K562 (cell line): ENCODE data around the gene PSD2. TPM values are rescaled to one million over a fixed set of nuclear protein-coding genes. Genes with fewer than 3 reads are reported as not detected.
A peak's percentile ranks its signal among the peaks of the same experiment; 100 is the strongest.

Source experiments
- ATAC-seq: fragments of 200-7000 bp; cut with Tn5 transposase; 3 replicates; pipeline ENCODE4 v1.9.1; 2020; ENCODE audit warnings: moderate library complexity
- BruUV-seq: library from RNA; stranded (reverse); fragments of 400-500 nt; replicated peaks from 2 replicates; lab custom pipeline; 2021; lab: Mats Ljungman, UMichigan
- CTCF ChIA-PET: fragments of 300-600 bp; formaldehyde crosslinking; extraction: SDS; loops from one replicate; lab custom pipeline; 2021; ENCODE audit warnings: low intra/inter-chr PET ratio; lab: Yijun Ruan, JAX
- POLR2A ChIA-PET: fragments of 300-600, 350-650 bp; sonication (Branson Sonifier 250); formaldehyde crosslinking; extraction: SDS; loops from one replicate; lab custom pipeline; 2021; ENCODE audit warnings: antibody characterized with exemption, inconsistent platforms; lab: Yijun Ruan, JAX
- DNase-seq, 4 experiments: peaks; one replicate each; pipeline versions ENCODE4 v3.0.0 to v3.0.0-alpha.2; 2011 to 2018; ENCODE audit warnings: low spot score in 3 of 4, mixed read lengths in 3 of 4; ENCODE audit errors: extremely low read depth in 1 of 4
- FAIRE-seq: peaks from 2 replicates; lab custom pipeline; 2011; peaks lifted over from hg19 to GRCh38; lab: Jason Lieb, UNC
- H2AFZ ChIP-seq: 2 replicates; pipeline ENCODE4 v1.6.0; 2011; ENCODE audit warnings: low read depth, low read length, control low read depth, inconsistent platforms
- H3K27ac ChIP-seq: fragments of 200-600 bp; 3 replicates; pipeline ENCODE4 v1.8.0; 2011; ENCODE audit warnings: low read depth, mild to moderate bottlenecking, control low read depth, inconsistent platforms, low read length, moderate library complexity, mixed read lengths; ENCODE audit errors: extremely low read depth
- H3K27me3 ChIP-seq, 2 experiments: fragments of 300-600 bp in 1 of 2; 2 replicates in 1 of 2; 3 replicates in 1 of 2; pipeline versions ENCODE4 v1.6.0 to v1.8.0; 2011; ENCODE audit warnings: inconsistent platforms in 2 of 2, low read length in 2 of 2, mild to moderate bottlenecking in 1 of 2, mixed read lengths in 1 of 2, moderate library complexity in 1 of 2; ENCODE audit not compliant: control insufficient read depth in 2 of 2, insufficient read depth in 2 of 2
- H3K36me3 ChIP-seq: fragments of 300-600 bp; 3 replicates; pipeline ENCODE4 v1.8.0; 2011; ENCODE audit warnings: mild to moderate bottlenecking, low read length, inconsistent platforms; ENCODE audit not compliant: control insufficient read depth, insufficient read depth
- H3K4me1 ChIP-seq, 2 experiments: fragments of 200-600 bp in 1 of 2; replicated peaks in 1 of 2; 2 replicates in 1 of 2; 3 replicates in 1 of 2; pipeline versions ENCODE4 v1.5.1 to v1.8.0; 2011; ENCODE audit warnings: inconsistent platforms in 2 of 2, low read length in 2 of 2, mild to moderate bottlenecking in 1 of 2, mixed read lengths in 1 of 2, moderate library complexity in 1 of 2; ENCODE audit not compliant: control insufficient read depth in 2 of 2, insufficient read depth in 2 of 2
- H3K4me2 ChIP-seq: 2 replicates; pipeline ENCODE4 v1.6.1; 2011; ENCODE audit warnings: low read length, control low read depth, inconsistent platforms, mixed read lengths; ENCODE audit not compliant: insufficient read depth
- H3K4me3 ChIP-seq: fragments of 200-600 bp; sonication (generic), shearing (Covaris generic); 2 replicates; pipeline ENCODE4 v1.5.1; 2016; ENCODE audit warnings: control low read depth, inconsistent platforms
- H3K79me2 ChIP-seq: fragments of 200-600 bp; 3 replicates; pipeline ENCODE4 v1.8.0; 2011; ENCODE audit warnings: low read length, inconsistent platforms; ENCODE audit not compliant: control insufficient read depth, insufficient read depth
- H3K9ac ChIP-seq, 2 experiments: 2 replicates each; pipeline versions ENCODE4 v1.6.0 to v1.6.1; 2011; ENCODE audit warnings: low read depth in 2 of 2, low read length in 2 of 2, control low read depth in 1 of 2, inconsistent platforms in 1 of 2, mild to moderate bottlenecking in 1 of 2, mixed read lengths in 1 of 2; ENCODE audit not compliant: insufficient read depth in 1 of 2
- H3K9me1 ChIP-seq: one replicate; pipeline ENCODE4 v1.6.0; 2011; ENCODE audit warnings: inconsistent platforms, mild to moderate bottlenecking, low read length, moderate library complexity; ENCODE audit not compliant: control insufficient read depth, insufficient read depth
- H3K9me3 ChIP-seq: replicated peaks from 2 replicates; pipeline ENCODE4 v1.5.1; 2011; ENCODE audit warnings: low read depth, low read length, inconsistent platforms; ENCODE audit not compliant: control insufficient read depth, insufficient read depth
- H4K20me1 ChIP-seq: replicated peaks from 2 replicates; pipeline ENCODE4 v1.6.1; 2011; ENCODE audit warnings: low read length, inconsistent platforms, mixed read lengths; ENCODE audit not compliant: control insufficient read depth, insufficient read depth
- HDAC3 ChIP-seq: fragments of 450-650 bp; IDR thresholded peaks from 2 replicates; pipeline ENCODE4 v1.6.1; 2018; ENCODE audit warnings: borderline replicate concordance, mild to moderate bottlenecking, moderate library complexity; ENCODE audit not compliant: partially characterized antibody
- JUND ChIP-seq, 2 experiments: IDR thresholded peaks; 2 replicates in 1 of 2; 3 replicates in 1 of 2; pipeline ENCODE4 v1.6.1; 2011; ENCODE audit warnings: borderline replicate concordance in 2 of 2, low read depth in 2 of 2, low read length in 2 of 2, improper control_type of control experiment in 1 of 2, missing biosample characterization in 1 of 2, missing genetic modification characterization in 1 of 2, missing genetic modification reagents in 1 of 2
- RBBP5 ChIP-seq: fragments of 200-600 bp; sonication (generic); IDR thresholded peaks from 2 replicates; pipeline ENCODE4 v1.6.1; 2012; ENCODE audit warnings: borderline replicate concordance, mild to moderate bottlenecking, low read length, control low read depth, inconsistent platforms; ENCODE audit not compliant: insufficient read depth, poor library complexity, severe bottlenecking
- TCF3 ChIP-seq: sonication (generic); formaldehyde crosslinking; IDR thresholded peaks from 2 replicates; pipeline ENCODE4 v1.4.0; 2020; ENCODE audit warnings: mild to moderate bottlenecking, missing genetic modification reagents
- WGBS: fragments of 100-300 bp; shearing (Covaris generic); methylation state at CpG from one replicate; pipeline ENCODE4 v1.1.6; 2016; ENCODE audit warnings: low coverage, mixed read lengths; ENCODE audit not compliant: insufficient coverage; ENCODE audit errors: missing lambda C conversion rate; 5-methylcytosine and 5-hydroxymethylcytosine counted together
- in situ Hi-C: fragments of 300-500 bp; cut with MboI; formaldehyde crosslinking; loops from 4 replicates; pipeline ENCODE4 v1.15.0; 2018; ENCODE audit warnings: inconsistent platforms, mixed read lengths
- intact Hi-C: fragments of 100-400 bp; cut with micrococcal nuclease; formaldehyde crosslinking; loops from 2 replicates; pipeline ENCODE4 v1.14.2; 2022
- polyA plus RNA-seq, 8 experiments: library from polyadenylated mRNA; depleted of rRNA in 4 of 8; stranded (reverse) in 5 of 8; unstranded in 3 of 8; fragments of >200 nt; fragmentation: Nextera tagmentation in 2 of 8; fragmentation: Illumina TruSeq in 1 of 8; extraction: Ambion mirVana in 2 of 8; extraction: Trizol in 1 of 8; gene quantifications; 2 replicates each; pipeline versions ENCODE4 v1.2.1 to v1.2.3, GENCODE V29; 2011 to 2014; ENCODE audit warnings: inconsistent platforms in 1 of 8, missing spikeins in 1 of 8
- total RNA-seq, 7 experiments: library from RNA; depleted of rRNA in 6 of 7; stranded (reverse); fragments of >200 nt in 6 of 7; fragmentation: Illumina TruSeq in 2 of 7; extraction: Trizol in 2 of 7; gene quantifications; 2 replicates each; pipeline versions ENCODE4 v1.2.1 to v1.2.3, GENCODE V29; 2011 to 2021; ENCODE audit warnings: low replicate concordance in 1 of 7
- TF ChIP-seq, protein P1 (sequence below): sonication (generic); formaldehyde crosslinking; IDR thresholded peaks from 2 replicates; pipeline ENCODE4 v1.9.0; 2022; ENCODE audit warnings: mild to moderate bottlenecking, missing genetic modification reagents

The PSD2 gene
- total and polyA plus RNA-seq, 9 of the 15 experiments (the other 6 are each of a cell fraction or from before 2014, with no cell fraction given) = 0.01 to 0.09 (median 0.04) TPM; not detected in 4

DNA sequence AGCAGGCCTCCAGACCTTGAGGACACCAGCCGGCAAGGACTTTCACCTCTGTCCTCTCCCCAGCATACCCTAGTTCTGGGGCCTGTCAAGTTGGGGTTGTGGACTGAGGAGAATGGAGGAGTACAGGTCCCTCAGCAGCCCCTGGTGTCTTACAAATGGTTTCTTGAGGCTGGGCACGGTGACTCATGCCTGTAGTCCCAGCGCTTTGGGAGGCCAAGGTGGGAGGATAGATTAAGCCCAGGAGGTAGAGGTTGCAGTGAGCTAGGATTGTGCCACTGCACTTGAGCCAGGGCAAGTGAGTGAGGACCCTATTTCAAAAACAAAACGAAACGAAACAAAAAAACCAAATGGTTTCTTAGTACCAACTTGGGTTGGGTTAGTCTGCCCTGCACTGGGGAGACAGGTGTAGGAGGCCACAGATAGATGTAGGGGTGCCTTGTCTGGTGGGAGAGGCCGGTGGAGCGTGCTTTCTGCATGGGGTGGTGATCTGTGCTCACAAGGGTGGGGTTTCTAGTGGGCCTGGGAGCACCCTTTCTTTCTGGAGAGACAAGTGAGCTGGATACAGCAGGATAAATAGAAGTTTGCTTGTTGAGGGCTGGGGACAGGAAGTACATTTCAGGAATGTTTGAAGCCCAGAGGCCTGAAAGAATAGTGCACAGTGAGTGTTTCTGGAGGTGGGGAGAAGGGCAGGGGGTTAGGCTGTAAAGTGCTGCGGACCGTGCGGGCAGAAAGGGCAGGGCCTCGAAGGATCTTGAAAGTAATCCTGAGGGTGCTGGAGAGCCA lies 37.7 kb upstream of the PSD2 start (continued):
- TF ChIP-seq RBBP5 = peak; percentile 8
- TF ChIP-seq JUND (IDR thresholded peaks at IDR 0.05; ENCODE audit: borderline replicate concordance, low read depth, low read length) = peak; percentile 68
- TF ChIP-seq JUND (tag; IDR thresholded peaks at IDR 0.05; ENCODE audit: borderline replicate concordance, low read depth, low read length) = 0 out of 3 replicates have a peak, but pooled peaks have one; percentile 30
- 0 out of 2 replicates have a peak, but pooled peaks have one; percentile 27 for TF ChIP-seq TCF3 (CRISPR knock-in tag)

DNA sequence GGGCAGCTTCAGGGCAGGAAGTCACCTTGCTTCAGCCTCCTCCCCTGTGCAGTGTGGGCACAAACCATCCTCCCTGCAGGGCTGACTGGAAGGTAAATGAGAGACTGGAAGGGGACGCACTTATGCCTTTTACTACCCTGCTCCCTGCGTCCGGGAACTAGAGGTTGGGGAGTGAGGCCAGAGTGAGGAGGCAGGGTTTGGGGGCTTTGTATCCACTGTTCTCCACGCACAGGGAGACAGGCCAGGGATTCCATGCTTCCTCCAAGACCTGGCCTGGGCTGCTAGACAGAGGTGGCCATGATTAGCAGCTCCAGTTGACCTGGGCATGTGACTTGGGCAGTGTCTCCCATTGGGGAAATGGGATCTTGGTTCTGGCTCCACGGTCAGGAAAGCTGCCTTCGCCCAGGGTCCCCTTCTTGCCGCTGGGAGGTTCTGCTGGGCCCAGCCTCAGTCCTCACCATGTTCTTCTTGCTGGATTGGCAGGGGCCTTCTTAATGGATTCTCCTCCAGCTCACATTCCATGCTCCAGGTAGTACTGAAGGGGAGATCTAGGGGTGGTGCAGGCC lies 37.0 kb upstream of the PSD2 start:
- TF ChIP-seq RBBP5 = peak; percentile 6
- TF ChIP-seq, protein P1, sequence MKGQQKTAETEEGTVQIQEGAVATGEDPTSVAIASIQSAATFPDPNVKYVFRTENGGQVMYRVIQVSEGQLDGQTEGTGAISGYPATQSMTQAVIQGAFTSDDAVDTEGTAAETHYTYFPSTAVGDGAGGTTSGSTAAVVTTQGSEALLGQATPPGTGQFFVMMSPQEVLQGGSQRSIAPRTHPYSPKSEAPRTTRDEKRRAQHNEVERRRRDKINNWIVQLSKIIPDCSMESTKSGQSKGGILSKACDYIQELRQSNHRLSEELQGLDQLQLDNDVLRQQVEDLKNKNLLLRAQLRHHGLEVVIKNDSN (CRISPR knock-in tag) = 0 out of 2 replicates have a peak, but pooled peaks have one; percentile 26
- no peak for TF ChIP-seq HDAC3
- BruUV-seq = no TSS peak
- FAIRE-seq = no peak
- Histone ChIP-seq H3K4me3 (no peak overlapping the region), H3K79me2 (no peaks in the 10 kb centered on the region), H3K9me1 (no peaks in the 10 kb centered on the region), H3K4me1 (peaks cover 0 to 22% of the 10 kb centered on the region in 2 experiments; a peak in 3 of 5 replicates), H2AFZ (no peak overlapping the region), H3K27me3 (peaks cover 9 to 17% of the 10 kb centered on the region in 2 experiments; a peak in 4 of 5 replicates), H3K36me3 (no peaks in the 10 kb centered on the region), H4K20me1 (0 out of 2 replicates have a peak, but pooled peaks cover 2% of the 10 kb centered on the region), H3K27ac (no peak overlapping the region), H3K9ac (peak overlapping the region in 1 of 2 experiments; percentile 55; a peak in 1 of 4 replicates), H3K9me3 (no peaks in the 10 kb centered on the region), H3K4me2 (no peak overlapping the region)
- ATAC-seq = no peak
- in situ Hi-C loops = no loop called here
- WGBS = 88% methylated on average over 7 of the region's 7 CpGs
- intact Hi-C loops = no loop called here
- ChIA-PET CTCF (no interaction called here), POLR2A (interaction anchor here (0.5 to 1.5 kb wide), 9 partner anchors 10 to 160 kb away, joined by 3 to 4 read pairs (median 3); no protein-coding TSS in a partner anchor)
- no peak for DNase-seq
